Cardiac fibroblast (primary cell): ENCODE data around the gene MYOM3.

Source experiments
- DNase-seq, 2 donors: peaks; one replicate each; pipeline versions ENCODE4 v3.0.0 to v3.0.0-alpha.2; 2010; ENCODE audit warnings: low read depth in 2 of 2
- H3K4me3 ChIP-seq, 2 donors: replicated peaks in 1 of 2; 1 replicate in 1 of 2; 2 replicates in 1 of 2; pipeline ENCODE4 v1.5.1; 2011; ENCODE audit warnings: low read depth in 2 of 2, low read length in 2 of 2, mild to moderate bottlenecking in 2 of 2, moderate library complexity in 1 of 2
- TF ChIP-seq, protein P1 (sequence below): IDR thresholded peaks from one replicate; pipeline ENCODE4 v1.5.1; 2011; ENCODE audit warnings: low read depth, mild to moderate bottlenecking, low read length, inconsistent platforms

Gene MYOM3

DNA sequence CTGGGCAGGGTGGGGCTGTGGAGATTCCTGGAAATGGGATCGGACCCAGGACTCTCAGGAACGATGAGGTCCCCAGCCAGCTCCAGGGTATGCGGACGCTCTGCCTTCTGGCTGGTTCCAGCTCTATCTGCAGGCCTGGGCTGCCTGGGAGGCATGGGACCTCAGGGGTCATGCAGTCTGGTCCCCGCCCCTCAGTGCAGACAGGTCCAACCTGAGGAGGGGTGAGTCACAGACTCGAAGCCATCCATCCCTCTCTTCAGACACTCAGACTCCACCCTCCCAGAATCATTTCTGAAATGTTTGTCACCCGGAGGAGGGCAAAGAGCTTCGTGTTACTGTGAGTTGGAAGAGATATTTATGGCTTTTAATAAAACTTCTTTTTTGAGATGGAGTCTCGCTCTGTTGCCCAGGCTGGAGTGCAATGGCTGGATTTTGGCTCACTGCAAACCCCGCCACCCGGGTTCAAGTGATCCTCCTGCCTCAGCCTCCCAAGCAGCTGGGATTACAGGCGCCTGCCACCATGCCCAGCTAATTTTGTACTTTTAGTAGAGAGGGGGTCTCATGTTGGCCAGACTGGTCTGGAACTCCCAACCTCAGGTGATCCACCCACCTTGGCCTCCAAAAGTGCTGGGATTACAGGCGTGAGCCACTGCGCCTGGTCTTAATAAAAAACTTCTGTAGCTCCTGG, 5.9 kb upstream of the MYOM3 start:
- peak; percentile 37 to 71 for DNase-seq
- TF ChIP-seq, protein P1, sequence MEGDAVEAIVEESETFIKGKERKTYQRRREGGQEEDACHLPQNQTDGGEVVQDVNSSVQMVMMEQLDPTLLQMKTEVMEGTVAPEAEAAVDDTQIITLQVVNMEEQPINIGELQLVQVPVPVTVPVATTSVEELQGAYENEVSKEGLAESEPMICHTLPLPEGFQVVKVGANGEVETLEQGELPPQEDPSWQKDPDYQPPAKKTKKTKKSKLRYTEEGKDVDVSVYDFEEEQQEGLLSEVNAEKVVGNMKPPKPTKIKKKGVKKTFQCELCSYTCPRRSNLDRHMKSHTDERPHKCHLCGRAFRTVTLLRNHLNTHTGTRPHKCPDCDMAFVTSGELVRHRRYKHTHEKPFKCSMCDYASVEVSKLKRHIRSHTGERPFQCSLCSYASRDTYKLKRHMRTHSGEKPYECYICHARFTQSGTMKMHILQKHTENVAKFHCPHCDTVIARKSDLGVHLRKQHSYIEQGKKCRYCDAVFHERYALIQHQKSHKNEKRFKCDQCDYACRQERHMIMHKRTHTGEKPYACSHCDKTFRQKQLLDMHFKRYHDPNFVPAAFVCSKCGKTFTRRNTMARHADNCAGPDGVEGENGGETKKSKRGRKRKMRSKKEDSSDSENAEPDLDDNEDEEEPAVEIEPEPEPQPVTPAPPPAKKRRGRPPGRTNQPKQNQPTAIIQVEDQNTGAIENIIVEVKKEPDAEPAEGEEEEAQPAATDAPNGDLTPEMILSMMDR, result no peak
- no peak overlapping the region for H3K4me3 ChIP-seq

DNA sequence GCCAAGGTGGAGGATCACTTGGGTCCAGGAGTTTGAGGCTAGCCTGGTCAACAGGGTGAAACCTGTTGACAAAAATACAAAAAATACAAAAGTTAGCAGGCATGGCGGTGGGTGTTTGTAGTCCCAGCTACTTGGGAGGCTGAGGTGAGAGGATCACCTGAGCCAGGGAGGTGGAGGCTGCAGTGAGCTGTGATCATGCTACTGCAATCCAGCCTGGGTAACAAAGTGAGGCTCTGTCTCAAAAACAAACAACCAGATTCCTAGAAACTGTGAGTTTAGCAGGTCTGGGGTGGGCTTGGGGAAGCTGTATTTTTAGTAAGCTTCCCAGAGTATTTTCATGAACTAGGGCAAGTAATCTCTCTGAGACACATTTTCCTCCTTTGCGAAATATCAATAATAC, 5.2 kb upstream of the MYOM3 start:
- TF ChIP-seq, protein P1, result no peak
- no peak overlapping the region for H3K4me3 ChIP-seq
- no peak for DNase-seq

DNA sequence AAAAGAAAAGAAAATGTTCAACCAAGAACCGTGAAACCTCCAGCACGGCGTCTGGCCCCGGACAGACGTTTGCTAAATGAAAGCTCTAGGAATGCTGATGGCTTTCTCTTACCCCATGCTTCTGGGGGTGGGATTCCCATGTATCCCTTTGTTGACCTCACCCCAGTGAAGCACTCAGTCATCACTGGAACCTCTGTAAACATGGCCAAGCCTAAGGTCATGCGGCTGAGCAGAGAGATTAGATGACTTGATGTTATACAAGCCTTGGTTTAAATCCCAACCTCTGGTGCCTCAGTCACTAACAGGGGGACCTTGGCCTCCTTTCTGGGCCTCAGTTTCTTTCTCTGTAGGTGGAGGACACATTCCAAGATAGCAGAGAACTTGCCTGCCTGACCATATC, 2.8 kb upstream of the MYOM3 start:
- no peak overlapping the region for H3K4me3 ChIP-seq
- DNase-seq, result no peak
- TF ChIP-seq, protein P1, result no peak

DNA sequence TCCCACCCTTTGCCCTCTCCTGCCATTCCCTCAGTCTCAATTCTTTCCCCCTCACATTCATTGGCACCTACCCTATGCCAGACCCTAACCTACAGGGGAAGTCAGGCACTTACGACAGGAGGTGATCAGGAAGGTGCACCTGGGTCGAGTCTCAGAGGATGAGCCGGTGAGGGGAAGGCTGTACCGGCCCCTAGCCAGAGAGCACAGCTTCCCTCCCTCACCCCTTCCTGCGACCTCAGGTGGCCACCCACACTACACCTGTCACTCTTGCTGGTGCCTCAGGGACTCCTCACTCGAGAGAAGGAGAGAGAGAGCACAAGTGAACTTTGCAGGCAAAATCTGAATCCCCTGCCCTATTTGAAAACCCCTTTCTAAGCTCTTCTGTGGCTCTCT, 1.7 kb upstream of the MYOM3 start:
- TF ChIP-seq, protein P1, result no peak

DNA sequence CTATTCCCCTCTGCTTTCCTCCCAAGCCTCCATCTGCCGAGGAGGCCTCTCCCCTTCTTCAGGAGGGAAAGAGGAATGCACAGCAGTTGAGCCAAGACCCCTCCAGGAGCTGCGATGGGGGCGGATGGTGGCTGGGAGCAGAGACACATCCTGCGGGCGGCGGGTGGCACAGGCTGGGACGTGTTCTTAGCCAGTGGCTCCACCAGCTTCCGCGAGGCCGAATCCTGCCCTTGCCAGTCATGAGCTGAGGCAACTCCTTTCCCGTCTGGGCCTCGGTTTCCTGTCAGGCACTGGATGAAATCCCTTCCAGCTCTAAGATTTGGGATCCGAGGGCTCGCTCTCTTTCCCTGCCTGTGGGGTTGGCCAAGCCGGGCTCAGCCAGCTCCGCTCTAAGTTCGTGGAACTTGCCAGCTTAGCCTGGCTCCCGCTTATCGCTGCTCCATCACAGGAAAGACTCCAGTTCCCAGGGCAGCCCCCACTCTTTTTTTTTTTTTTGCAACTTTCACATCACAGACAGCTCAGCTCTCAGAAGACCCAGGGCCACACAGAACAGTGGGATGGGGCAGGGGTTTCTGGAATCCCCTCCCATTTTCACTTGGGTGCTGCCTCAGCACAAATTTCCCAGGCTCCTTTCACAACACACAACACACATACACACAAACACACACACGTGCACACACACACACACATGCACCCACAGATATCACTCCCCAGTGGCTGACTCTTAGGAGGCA, 506 bp downstream of the MYOM3 start:
- peak in 1 of 2 donors; percentile 32 for DNase-seq
- TF ChIP-seq, protein P1, result no peak
- no peak overlapping the region for H3K4me3 ChIP-seq

More for the DNA sequence above, 1.7 kb upstream of the MYOM3 start:
- no peak for DNase-seq
- no peak overlapping the region for H3K4me3 ChIP-seq

DNA sequence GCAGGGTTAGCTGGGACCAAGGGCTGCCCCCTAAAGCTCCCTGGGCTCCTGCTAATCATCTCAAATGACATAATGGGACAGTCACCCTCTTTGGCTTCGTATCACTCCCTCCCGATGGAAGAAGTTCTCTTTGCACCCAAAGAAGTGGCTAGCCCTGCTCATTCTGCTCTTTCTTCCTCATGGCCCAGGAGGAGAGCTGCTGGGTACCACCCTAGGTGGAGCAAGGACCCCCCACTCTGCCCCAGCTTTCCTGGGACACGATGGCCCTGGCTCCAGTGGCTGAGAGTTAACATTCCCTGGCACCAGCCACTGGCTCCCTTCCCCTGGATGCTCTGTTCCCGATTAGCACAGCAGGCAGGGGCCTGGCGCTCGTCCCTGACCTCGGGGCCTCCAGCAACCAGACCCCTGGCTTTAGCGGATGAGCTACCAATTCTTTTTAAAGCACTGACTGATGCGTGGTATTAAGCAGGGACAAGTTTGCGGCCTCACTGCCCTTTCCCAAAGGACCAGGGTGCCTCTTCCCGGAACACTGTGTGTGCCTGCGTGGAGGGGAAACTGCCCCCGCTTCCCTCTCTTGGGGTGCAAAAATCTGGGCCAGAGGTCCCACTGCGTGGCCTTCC, 1.2 kb downstream of the MYOM3 start:
- TF ChIP-seq, protein P1, result no peak
- no peak overlapping the region for H3K4me3 ChIP-seq
- no peak for DNase-seq
